ENCODE measurements around the gene OGA. TPM values are rescaled to one million over a fixed set of nuclear protein-coding genes. Genes with fewer than 3 reads are reported as not detected.

OGA gene
- total and polyA plus RNA-seq, 2 donors (not counting 3 experiments of a cell fraction or from before 2014, with no cell fraction given) = 30.8 to 118 TPM

- Histone ChIP-seq H2AFZ (ENCODE audit: low read depth, low read length) (no peak overlapping the region), H3K27me3 (ENCODE audit: control insufficient read depth in 2 of 2, insufficient read depth in 2 of 2, low read length in 2 of 2) (peaks cover 59% of the 10 kb centered on the region in 2 experiments), H4K20me1 (replicated peaks; ENCODE audit: control insufficient read depth, extremely low read depth, insufficient read depth, low read length) (no peaks in the 10 kb centered on the region), H3K36me3 (ENCODE audit: control insufficient read depth in 2 of 2, extremely low read depth in 1 of 2, insufficient read depth in 2 of 2, low read length in 2 of 2) (no peaks in the 10 kb centered on the region), H3K27ac (ENCODE audit: insufficient read depth, low read depth, low read length) (no peak overlapping the region), H3K4me1 (ENCODE audit: control insufficient read depth, extremely low read depth, insufficient read depth, low read length) (no peaks in the 10 kb centered on the region), H3K9me1 (replicated peaks; ENCODE audit: control insufficient read depth, extremely low read depth, insufficient read depth, low read length) (no peaks in the 10 kb centered on the region), H3K9me3 (replicated peaks; ENCODE audit: control insufficient read depth, insufficient read depth, low read length) (no peaks in the 10 kb centered on the region), H3K4me2 (ENCODE audit: insufficient read depth, low read length) (no peak overlapping the region), H3K9ac (replicated peaks; ENCODE audit: extremely low read depth, insufficient read depth, low read length) (no peak overlapping the region), H3K79me2 (ENCODE audit: control insufficient read depth, insufficient read depth, low read length) (no peaks in the 10 kb centered on the region), H3K4me3 (replicated peaks in 1 of 3; ENCODE audit: insufficient read depth in 1 of 3, low read depth in 1 of 3, low read length in 3 of 3) (no peak overlapping the region)
- no peak for FAIRE-seq
- no TSS peak for BruUV-seq (replicated peaks)
- DNase-seq (ENCODE audit: low read depth, low spot score) = no peak
- dilution Hi-C loops (cut with MboI; ENCODE audit: extremely low pct_ligation_motif_present, low sequenced_read_pairs) (no loop called here), intact Hi-C loops (cut with micrococcal nuclease) (no loop called here)
- ChIA-PET POLR2A (interaction anchor here (1.5 kb wide), 1 partner anchor 13 kb away, joined by 4 read pairs; no protein-coding TSS in a partner anchor), CTCF (interaction anchor here (0.7 to 2.9 kb wide), 4 partner anchors 11 to 198 kb away, joined by 3 to 18 read pairs (median 5); no protein-coding TSS in a partner anchor)
- no peak for TF ChIP-seq FOS (IDR thresholded peaks at IDR 0.05; ENCODE audit: borderline replicate concordance, insufficient read depth, low read length)
- peak; percentile 9 for TF ChIP-seq EZH2 (IDR thresholded peaks at IDR 0.05; ENCODE audit: borderline replicate concordance, low read depth, low read length, severe bottlenecking)
Observed at GRCh38 chr10:101767966-101768790, 50.1 kb downstream of the OGA start.

- DNase-seq (ENCODE audit: low read depth, low spot score) = no peak
- intact Hi-C loops (cut with micrococcal nuclease) = no loop called here
- dilution Hi-C loops (cut with MboI; ENCODE audit: extremely low pct_ligation_motif_present, low sequenced_read_pairs) = no loop called here
- peaks cover 53% of the 10 kb centered on the region in 2 experiments for H3K27me3 ChIP-seq (ENCODE audit: control insufficient read depth in 2 of 2, insufficient read depth in 2 of 2, low read length in 2 of 2)
- no peak overlapping the region for H3K4me3 ChIP-seq (replicated peaks in 1 of 3; ENCODE audit: insufficient read depth in 1 of 3, low read depth in 1 of 3, low read length in 3 of 3)
- no peak for TF ChIP-seq POLR2A (IDR thresholded peaks at IDR 0.05; ENCODE audit: low read depth, low read length)
- peak; percentile 72 for TF ChIP-seq EZH2 (IDR thresholded peaks at IDR 0.05; ENCODE audit: borderline replicate concordance, low read depth, low read length, severe bottlenecking)
- H3K9me1 ChIP-seq (replicated peaks; ENCODE audit: control insufficient read depth, extremely low read depth, insufficient read depth, low read length) = no peaks in the 10 kb centered on the region
- no peak overlapping the region for H3K27ac ChIP-seq (ENCODE audit: insufficient read depth, low read depth, low read length)
- H4K20me1 ChIP-seq (replicated peaks; ENCODE audit: control insufficient read depth, extremely low read depth, insufficient read depth, low read length) = no peaks in the 10 kb centered on the region
- no peaks in the 10 kb centered on the region for H3K36me3 ChIP-seq (ENCODE audit: control insufficient read depth in 2 of 2, extremely low read depth in 1 of 2, insufficient read depth in 2 of 2, low read length in 2 of 2)
- H3K4me1 ChIP-seq (ENCODE audit: control insufficient read depth, extremely low read depth, insufficient read depth, low read length) = no peaks in the 10 kb centered on the region
- no peak for FAIRE-seq
- POLR2A ChIA-PET = no interaction called here
- no peaks in the 10 kb centered on the region for H3K79me2 ChIP-seq (ENCODE audit: control insufficient read depth, insufficient read depth, low read length)
- CTCF ChIA-PET = interaction anchor here (1.0 to 2.9 kb wide), 4 partner anchors 11 to 197 kb away, joined by 3 to 18 read pairs (median 5); no protein-coding TSS in a partner anchor
- no TSS peak for BruUV-seq (replicated peaks)
- H3K9me3 ChIP-seq (replicated peaks; ENCODE audit: control insufficient read depth, insufficient read depth, low read length) = no peaks in the 10 kb centered on the region
- H3K4me2 ChIP-seq (ENCODE audit: insufficient read depth, low read length) = no peak overlapping the region
- H2AFZ ChIP-seq (ENCODE audit: low read depth, low read length) = no peak overlapping the region
- no peak overlapping the region for H3K9ac ChIP-seq (replicated peaks; ENCODE audit: extremely low read depth, insufficient read depth, low read length)
Observed at GRCh38 chr10:101767600-101767945, 50.7 kb downstream of the OGA start.
